ENCODE measurements around the gene SMYD2.

Gene SMYD2

DNA sequence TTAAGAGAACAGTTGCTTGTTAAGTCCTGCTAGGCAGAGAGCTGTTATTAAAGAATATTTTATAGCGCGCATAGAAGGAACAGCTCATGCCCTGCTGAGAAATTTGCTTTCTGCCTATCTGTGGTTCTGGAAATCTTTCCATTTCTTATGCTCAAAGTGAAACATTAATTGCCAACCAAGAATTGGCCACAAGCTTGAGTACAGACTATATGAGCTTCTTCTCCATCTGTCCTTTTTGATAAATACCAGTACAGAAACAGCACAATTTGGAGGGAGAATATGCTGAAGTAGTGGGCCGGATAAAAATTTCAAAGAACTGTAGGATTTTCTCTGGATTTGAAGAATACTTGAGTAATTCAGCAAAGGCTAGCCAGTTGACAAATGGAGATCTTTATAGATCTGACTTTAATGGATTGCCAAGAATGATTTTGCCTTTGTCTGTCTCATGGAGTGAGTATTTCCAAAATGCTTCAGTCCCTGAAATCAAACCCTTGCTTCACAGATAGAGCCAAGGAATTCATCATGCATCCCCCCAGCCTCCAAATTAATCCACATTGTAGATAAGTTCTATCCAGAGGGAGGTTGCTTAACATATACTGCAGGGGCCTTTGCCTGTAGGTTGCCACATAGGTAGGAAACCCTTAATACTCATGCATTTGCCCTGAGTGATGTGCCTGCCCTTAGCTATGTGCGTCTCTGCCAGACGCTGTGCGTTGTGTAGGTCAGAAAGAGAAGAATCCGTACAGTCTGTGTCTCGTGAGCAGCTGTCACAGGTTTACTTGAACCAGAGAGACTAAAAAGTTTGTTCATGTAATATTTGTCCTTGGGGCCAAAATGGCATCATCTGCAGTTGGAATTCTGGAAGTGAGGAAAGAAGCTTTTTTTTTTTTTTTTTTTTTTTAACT, 44.2 kb downstream of the SMYD2 start:
- ATAC-seq (ENCODE audit: insufficient read depth, low read depth) (no peak), DNase-seq (no peak)
- Histone ChIP-seq H3K27ac (ENCODE audit: low read length) (no peak overlapping the region), H3K4me1 (ENCODE audit: insufficient read depth, low read length) (no peaks in the 10 kb centered on the region), H2AFZ (ENCODE audit: low read depth, low read length) (no peak overlapping the region), H3K9ac (ENCODE audit: low read depth, low read length) (no peak overlapping the region), H4K20me1 (ENCODE audit: insufficient read depth, low read length) (0 out of 2 replicates have a peak, but pooled peaks cover 4% of the 10 kb centered on the region), H3K4me2 (ENCODE audit: insufficient read depth, low read length) (no peak overlapping the region), H3K79me2 (ENCODE audit: insufficient read depth, low read length) (no peaks in the 10 kb centered on the region), H3K27me3 (ENCODE audit: insufficient read depth, low read length, poor library complexity) (no peaks in the 10 kb centered on the region), H3K4me3 (ENCODE audit: low read depth in 1 of 2, low read length in 2 of 2) (no peak overlapping the region), H3K9me3 (ENCODE audit: insufficient read depth, low read length, severe bottlenecking) (no peaks in the 10 kb centered on the region), H3K36me3 (ENCODE audit: insufficient read depth, low read length) (peaks cover 70% of the 10 kb centered on the region)
- TF ChIP-seq, protein P1, sequence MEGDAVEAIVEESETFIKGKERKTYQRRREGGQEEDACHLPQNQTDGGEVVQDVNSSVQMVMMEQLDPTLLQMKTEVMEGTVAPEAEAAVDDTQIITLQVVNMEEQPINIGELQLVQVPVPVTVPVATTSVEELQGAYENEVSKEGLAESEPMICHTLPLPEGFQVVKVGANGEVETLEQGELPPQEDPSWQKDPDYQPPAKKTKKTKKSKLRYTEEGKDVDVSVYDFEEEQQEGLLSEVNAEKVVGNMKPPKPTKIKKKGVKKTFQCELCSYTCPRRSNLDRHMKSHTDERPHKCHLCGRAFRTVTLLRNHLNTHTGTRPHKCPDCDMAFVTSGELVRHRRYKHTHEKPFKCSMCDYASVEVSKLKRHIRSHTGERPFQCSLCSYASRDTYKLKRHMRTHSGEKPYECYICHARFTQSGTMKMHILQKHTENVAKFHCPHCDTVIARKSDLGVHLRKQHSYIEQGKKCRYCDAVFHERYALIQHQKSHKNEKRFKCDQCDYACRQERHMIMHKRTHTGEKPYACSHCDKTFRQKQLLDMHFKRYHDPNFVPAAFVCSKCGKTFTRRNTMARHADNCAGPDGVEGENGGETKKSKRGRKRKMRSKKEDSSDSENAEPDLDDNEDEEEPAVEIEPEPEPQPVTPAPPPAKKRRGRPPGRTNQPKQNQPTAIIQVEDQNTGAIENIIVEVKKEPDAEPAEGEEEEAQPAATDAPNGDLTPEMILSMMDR (IDR thresholded peaks at IDR 0.05; ENCODE audit: borderline replicate concordance, extremely low read depth, low read length, poor library complexity, severe bottlenecking) = no peak
- no peak for TF ChIP-seq EZH2 (IDR thresholded peaks at IDR 0.05; ENCODE audit: borderline replicate concordance, low read depth, low read length, severe bottlenecking)

DNA sequence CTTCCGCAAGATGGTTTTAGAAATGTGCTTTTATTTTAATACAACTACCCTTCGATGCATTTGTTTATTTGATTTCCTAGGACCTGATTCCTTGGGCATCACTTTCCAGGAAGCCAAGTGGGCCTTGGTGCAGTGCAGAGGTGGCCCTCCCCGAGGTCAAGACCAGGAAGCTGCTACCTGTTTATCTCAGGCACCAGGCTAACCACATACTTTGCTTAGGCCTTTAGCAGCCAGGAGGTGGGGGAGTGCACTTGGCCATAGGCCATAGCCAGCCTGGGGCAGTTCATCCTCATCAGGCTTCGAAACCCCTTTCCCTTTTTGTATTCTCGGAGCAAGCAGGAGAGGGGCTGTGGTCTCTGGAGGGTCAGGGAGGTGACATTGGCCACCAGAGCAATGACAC, 45.4 kb downstream of the SMYD2 start:
- TF ChIP-seq, protein P1 (IDR thresholded peaks at IDR 0.05; ENCODE audit: borderline replicate concordance, extremely low read depth, low read length, poor library complexity, severe bottlenecking) = no peak
- TF ChIP-seq EZH2 (IDR thresholded peaks at IDR 0.05; ENCODE audit: borderline replicate concordance, low read depth, low read length, severe bottlenecking) = no peak
- Histone ChIP-seq H3K27me3 (ENCODE audit: insufficient read depth, low read length, poor library complexity) (no peaks in the 10 kb centered on the region), H3K9ac (ENCODE audit: low read depth, low read length) (no peak overlapping the region), H3K36me3 (ENCODE audit: insufficient read depth, low read length) (peaks cover 70% of the 10 kb centered on the region), H3K79me2 (ENCODE audit: insufficient read depth, low read length) (no peaks in the 10 kb centered on the region), H4K20me1 (ENCODE audit: insufficient read depth, low read length) (0 out of 2 replicates have a peak, but pooled peaks cover 2% of the 10 kb centered on the region), H3K4me2 (ENCODE audit: insufficient read depth, low read length) (no peak overlapping the region), H3K4me3 (ENCODE audit: low read depth in 1 of 2, low read length in 2 of 2) (no peak overlapping the region), H3K27ac (ENCODE audit: low read length) (no peak overlapping the region), H2AFZ (ENCODE audit: low read depth, low read length) (no peak overlapping the region), H3K4me1 (ENCODE audit: insufficient read depth, low read length) (no peaks in the 10 kb centered on the region), H3K9me3 (ENCODE audit: insufficient read depth, low read length, severe bottlenecking) (no peaks in the 10 kb centered on the region)
- ATAC-seq (ENCODE audit: insufficient read depth, low read depth) = no peak
- DNase-seq = no peak

DNA sequence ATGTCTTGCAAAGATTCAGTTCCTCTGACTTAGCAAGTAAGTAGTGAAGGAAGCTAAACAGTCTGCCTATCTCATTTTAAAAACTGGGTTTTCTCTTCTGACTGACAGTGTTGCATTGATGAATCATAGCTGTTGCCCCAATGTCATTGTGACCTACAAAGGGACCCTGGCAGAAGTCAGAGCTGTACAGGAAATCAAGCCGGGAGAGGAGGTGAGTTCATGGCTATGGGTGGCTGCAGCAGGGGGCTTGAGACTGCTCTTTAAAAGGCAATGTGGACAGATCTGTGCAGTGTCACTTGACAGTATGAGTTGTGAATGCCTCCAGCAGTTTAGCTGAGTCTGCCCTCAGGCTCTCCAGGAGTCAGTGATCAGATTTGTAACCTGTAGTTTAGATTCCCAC, 46.6 kb downstream of the SMYD2 start:
- H3K4me2 ChIP-seq (ENCODE audit: insufficient read depth, low read length) = no peak overlapping the region
- H3K27me3 ChIP-seq (ENCODE audit: insufficient read depth, low read length, poor library complexity) = no peaks in the 10 kb centered on the region
- no peaks in the 10 kb centered on the region for H3K9me3 ChIP-seq (ENCODE audit: insufficient read depth, low read length, severe bottlenecking)
- no peak overlapping the region for H3K27ac ChIP-seq (ENCODE audit: low read length)
- H3K4me3 ChIP-seq (ENCODE audit: low read depth in 1 of 2, low read length in 2 of 2) = no peak overlapping the region
- TF ChIP-seq EZH2 (IDR thresholded peaks at IDR 0.05; ENCODE audit: borderline replicate concordance, low read depth, low read length, severe bottlenecking) = no peak
- TF ChIP-seq, protein P1 (IDR thresholded peaks at IDR 0.05; ENCODE audit: borderline replicate concordance, extremely low read depth, low read length, poor library complexity, severe bottlenecking) = no peak
- no peaks in the 10 kb centered on the region for H3K79me2 ChIP-seq (ENCODE audit: insufficient read depth, low read length)
- DNase-seq (no peak), ATAC-seq (ENCODE audit: insufficient read depth, low read depth) (no peak)
- H3K9ac ChIP-seq (ENCODE audit: low read depth, low read length) = no peak overlapping the region
- H3K4me1 ChIP-seq (ENCODE audit: insufficient read depth, low read length) = no peaks in the 10 kb centered on the region
- H3K36me3 ChIP-seq (ENCODE audit: insufficient read depth, low read length) = peaks cover 68% of the 10 kb centered on the region
- no peak overlapping the region for H2AFZ ChIP-seq (ENCODE audit: low read depth, low read length)
- H4K20me1 ChIP-seq (ENCODE audit: insufficient read depth, low read length) = peaks cover 2% of the 10 kb centered on the region; the same call in 1 of the 2 replicates

Data from DND-41 (cell line).